Gastrocnemius medialis (tissue), 4 donors: ENCODE measurements around the gene FKRP.

Experiments used
- CTCF ChIP-seq, 5 experiments: fragments of 450-650 bp in 3 of 5; fragments of 200-600 bp in 2 of 5; sonication (generic) in 2 of 5; IDR thresholded peaks in 4 of 5; conservative IDR thresholded peaks in 1 of 5; 1 replicate in 4 of 5; 2 replicates in 1 of 5; pipeline ENCODE4 v1.5.1; 2016 to 2019; ENCODE audit warnings: antibody characterized with exemption in 5 of 5, mild to moderate bottlenecking in 3 of 5, moderate library complexity in 3 of 5
- POLR2A ChIP-seq, 2 donors: fragments of 450-650 bp; IDR thresholded peaks; one replicate each; pipeline ENCODE4 v1.6.1; 2017; ENCODE audit warnings: antibody characterized with exemption in 2 of 2, mild to moderate bottlenecking in 2 of 2, moderate library complexity in 2 of 2

- TF ChIP-seq CTCF (IDR thresholded peaks at IDR 0.05 in 4 of 5, conservative IDR thresholded peaks at IDR 0.05 in 1 of 5) (no peak), POLR2A (IDR thresholded peaks at IDR 0.05) (no peak)
These were observed 49.0 kb upstream of the FKRP start for GRCh38 chr19:46696866-46697203.
